GM23338 (cell line): ENCODE results near the gene C10orf105.

Experiments used
- CTCF ChIP-seq, 2 experiments: fragments of 200-600 bp in 1 of 2; sonication (generic) in 1 of 2; conservative IDR thresholded peaks; 2 replicates each; pipeline versions ENCODE4 v1.5.1 to v1.6.1; 2016 to 2017; ENCODE audit warnings: antibody characterized with exemption in 2 of 2, low read depth in 2 of 2, mild to moderate bottlenecking in 2 of 2, moderate library complexity in 1 of 2
- JUNB ChIP-seq: IDR thresholded peaks from one replicate; pipeline ENCODE4 v1.6.1; 2016; ENCODE audit warnings: antibody characterized with exemption; ENCODE audit not compliant: unreplicated experiment

- no peak for TF ChIP-seq CTCF (conservative IDR thresholded peaks at IDR 0.05; ENCODE audit: low read depth in 2 of 2)
- TF ChIP-seq JUNB = no peak
These were observed 7.6 kb upstream of the C10orf105 start for GRCh38 chr10:71727105-71727737.
